GM19328 (cell line): ENCODE data around the gene COTL1.
"Not testable (repeated sequence)": the region's sequence is repeated elsewhere in the genome, so short reads cannot be mapped to it uniquely, and the experiment has no call there.

Experiments used
- ATAC-seq: cut with Tn5 transposase; IDR thresholded peaks from one replicate; pipeline ENCODE4 v1.9.1; 2021; ENCODE audit warnings: mild to moderate bottlenecking, moderate library complexity; ENCODE audit not compliant: unreplicated experiment

COTL1 gene

DNA sequence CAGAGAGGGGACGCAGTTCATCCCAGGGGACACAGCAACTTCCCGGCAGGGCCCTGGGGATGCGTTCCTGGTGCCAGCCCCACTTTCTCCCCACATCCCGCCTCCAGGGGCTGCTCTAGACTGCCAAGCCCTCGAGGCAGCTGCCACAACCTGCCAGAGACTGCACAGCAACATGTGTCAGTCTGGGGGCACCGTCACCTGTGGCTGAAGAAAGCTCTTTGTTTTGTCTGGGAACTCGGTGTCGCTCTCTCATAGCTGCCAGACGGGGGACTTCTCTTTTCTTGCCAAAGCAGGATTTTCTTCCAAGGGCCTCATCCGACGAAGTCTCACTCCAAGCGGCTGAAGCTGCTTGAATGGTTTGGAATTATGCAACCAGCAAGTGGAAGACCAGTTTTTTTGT lies 43.7 kb downstream of the COTL1 start:
- no peak for ATAC-seq

- no peak for ATAC-seq
Measured at GRCh38 chr16:84572096-84572495, 45.8 kb downstream of the COTL1 start.

DNA sequence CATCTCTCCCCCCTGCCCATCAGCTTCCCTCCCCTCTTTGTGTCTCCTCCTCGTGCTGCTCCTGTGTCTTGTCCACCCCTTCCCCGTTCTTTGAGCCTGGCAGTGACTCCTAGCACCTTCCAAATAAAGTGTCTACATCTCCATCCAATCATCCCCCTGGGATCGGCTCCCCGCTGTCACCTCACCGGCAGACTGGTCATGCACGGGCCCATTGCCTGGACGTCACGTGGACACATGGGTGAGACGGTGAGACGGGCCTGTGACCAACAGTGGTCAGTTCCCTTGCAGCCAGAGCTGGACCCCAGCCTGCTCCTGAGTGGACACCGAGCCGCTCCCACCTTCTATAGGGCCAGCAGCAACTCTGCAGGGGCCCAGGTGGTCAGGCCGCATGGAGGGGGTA lies 46.4 kb downstream of the COTL1 start:
- ATAC-seq, result no peak

DNA sequence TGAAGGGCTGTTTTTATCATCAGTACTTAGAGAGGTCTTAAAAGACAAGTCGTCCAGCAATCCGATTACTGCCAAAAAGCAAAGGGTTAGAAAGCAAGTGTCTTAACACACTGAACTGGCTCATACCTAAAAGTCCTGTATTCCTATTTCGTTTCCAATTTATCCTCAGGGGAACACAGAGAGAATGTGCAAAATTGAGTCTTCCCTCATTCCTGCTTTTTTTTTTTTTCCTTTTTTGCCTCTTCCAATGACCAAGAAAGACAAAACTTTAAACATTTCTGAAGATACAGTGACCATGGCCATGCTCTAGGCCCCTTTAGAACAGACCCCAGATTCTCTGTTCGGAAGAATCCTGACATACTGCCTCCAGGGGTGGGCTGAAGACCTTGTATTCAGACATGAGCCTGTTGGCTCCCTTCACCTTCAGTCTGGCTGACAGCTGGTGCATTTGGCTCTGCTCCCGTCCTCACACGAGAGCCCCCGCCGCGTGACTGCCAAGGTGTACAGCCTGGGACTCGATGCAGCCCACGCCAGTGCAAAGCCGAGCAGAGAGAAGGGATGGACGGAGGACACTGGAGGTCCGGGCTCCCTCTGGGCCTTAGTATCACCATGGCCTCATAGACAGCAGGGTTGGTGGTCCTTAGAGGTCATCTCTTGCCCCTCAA lies 47.0 kb downstream of the COTL1 start:
- ATAC-seq, result no peak

DNA sequence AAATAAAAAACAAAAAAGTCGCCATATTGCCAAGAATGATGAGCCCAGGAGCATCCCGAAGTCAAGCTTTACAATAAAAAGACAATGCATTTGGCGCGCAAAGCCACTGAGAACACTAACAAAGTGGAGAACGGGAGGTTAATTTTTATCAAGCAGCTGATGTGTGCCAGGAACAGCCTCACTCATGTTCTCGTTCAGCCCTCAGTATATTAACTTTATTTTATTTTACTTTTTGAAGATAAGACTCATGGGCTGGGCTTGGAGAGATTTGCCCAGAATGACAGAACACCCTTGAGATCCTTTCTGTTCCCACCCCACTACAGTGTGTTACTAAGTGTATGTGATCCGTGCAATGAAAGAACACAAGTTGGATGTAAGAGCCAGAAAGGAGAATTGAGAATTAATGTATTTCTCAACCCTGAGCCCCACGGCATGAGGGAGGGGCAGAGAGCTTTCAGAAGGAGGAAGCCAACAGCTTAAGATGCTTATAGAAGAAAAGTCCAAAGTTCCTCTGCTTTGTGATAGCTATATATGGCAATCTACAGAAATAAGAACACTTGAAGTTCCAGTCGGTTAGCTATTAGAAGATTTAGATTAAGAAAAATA lies 48.4 kb downstream of the COTL1 start:
- no peak for ATAC-seq

- ATAC-seq, result no peak
Measured at GRCh38 chr16:84568066-84568465, 49.8 kb downstream of the COTL1 start.

GRCh38 chr16:84567286-84567962 lies 50.5 kb downstream of the COTL1 start:
- ATAC-seq, result no peak

- ATAC-seq, result no peak
Measured at GRCh38 chr16:84566545-84567257, 51.2 kb downstream of the COTL1 start.

- no peak for ATAC-seq
Measured at GRCh38 chr16:84565669-84566495, 52.0 kb downstream of the COTL1 start.

DNA sequence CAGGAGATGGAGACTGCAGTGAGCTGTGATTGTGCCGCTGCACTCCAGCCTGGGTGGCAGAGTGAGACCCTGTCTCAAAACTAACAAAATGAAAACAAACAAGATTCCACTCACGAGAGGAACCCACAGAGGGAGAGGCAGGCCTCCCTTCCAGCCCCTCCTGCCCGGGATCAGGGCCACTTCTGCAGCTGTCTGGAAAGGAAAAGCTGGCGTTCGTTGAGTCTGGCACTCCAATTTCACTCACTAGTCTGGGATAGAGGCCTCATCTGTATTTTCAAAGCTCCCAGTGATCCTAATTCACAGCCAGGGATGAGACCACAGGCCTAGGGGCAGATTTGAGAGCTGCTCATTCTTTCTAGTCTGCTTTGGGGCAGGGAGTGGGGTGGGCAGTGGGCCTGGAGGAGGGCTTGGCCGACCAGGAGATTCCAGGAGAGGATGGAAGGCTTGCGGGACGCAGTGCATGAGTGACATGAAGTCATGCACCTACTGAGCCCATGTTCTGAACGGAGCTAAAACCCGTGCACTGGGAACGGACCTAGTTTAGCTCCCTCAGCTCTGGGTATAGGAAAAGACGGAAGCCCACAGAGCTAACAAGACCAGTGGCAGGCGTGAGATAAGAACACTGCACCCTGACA lies 54.0 kb downstream of the COTL1 start:
- ATAC-seq, result no peak

DNA sequence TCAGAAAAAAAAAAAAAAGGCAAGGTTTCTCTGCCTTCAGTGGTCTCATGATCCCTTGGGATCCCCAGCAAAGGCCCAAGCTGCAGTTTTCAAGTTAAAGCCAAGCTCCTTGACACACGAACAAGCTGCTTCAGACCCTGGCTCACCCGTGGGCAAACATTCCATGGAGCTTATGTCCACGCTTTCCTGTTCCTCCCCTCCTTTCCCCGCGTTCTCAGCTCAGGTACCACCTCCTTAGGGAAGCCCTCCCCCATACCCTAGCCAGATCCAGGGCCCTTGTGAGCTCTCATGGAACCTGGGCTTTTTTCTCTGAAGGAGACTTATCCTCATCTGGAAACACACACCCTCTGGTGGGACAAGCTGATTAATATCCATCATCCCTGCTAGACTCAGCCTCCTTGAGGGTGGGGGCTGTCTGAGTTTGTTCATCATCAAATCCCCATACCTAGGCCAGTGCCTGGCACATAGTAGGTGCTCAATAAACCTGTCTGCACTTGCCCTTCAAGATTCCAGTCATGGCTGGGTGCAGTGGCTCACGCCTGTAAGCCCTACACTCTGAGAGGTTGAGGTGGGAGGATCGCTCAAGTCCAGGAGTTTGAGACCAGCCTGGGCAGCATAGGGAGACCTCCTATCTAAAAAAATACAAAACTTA lies 54.7 kb downstream of the COTL1 start:
- no peak for ATAC-seq

DNA sequence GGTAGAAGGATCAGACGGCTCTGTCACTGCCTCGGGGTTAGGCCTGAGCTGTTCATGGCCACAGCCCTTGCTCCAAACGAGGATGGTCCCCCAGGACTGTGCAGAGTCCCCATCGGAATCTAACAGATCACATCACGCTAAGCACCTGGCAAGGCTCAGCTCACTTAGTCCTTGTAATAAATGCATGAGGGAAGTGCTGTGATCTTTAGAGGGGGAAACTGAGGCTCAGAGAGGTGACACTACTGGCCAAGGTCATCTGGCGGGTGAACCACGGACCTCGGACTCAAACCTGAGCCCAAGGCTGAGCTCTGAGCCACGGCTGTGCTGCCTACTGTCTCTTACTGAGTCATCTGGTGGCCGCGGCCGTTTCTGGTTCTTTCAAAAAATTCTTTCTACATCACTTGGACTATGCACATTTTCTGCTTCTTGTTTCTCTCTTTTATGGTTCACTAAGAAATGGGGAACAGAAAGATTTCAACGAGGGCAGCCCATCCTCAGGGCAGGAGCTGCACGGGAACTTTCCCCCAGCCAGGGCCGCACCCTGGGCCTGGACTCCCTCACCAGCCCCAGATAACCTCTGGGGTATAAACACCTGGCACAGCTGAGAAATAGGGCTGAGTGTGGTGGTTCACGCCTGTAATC lies 55.6 kb downstream of the COTL1 start:
- no peak for ATAC-seq

DNA sequence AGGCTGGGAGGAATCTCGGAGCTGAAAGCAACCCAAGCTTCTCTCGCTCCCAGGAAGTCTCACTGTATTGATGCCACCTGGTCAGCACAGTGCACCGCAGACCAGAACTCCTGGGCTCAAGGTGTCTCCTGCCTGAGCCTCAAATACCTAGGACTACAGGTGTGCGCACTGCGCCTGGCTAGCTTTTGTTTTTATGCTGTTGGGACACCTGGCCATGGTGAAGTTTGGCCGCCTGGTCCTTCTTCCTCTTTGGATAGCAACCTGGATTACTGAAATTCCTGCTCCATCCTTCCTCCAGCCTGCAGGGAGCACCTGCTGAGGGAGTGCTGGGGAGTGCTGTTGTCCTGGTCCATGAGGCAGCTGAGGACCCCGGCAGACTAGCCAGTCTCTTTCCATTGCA lies 56.6 kb downstream of the COTL1 start:
- no peak for ATAC-seq

DNA sequence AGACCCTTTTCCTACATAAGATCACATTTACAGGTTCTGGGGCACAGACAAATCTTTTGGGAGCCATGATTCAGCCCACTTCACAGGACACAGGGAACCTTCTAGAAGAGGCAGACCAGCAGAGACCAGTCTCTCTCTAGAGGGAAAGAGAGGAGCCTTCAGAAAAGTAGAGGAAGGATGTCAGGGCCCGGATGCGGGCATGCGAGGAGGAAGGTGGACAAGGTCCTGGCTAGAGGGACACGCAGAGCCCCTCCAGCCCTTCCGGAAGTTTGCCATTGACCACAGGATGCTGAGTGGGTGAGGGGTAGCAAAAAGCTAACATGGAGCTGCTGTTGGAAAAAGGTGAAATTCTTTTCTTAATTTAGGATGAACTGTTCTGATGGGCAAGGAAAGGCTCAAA lies 57.6 kb downstream of the COTL1 start:
- no peak for ATAC-seq

DNA sequence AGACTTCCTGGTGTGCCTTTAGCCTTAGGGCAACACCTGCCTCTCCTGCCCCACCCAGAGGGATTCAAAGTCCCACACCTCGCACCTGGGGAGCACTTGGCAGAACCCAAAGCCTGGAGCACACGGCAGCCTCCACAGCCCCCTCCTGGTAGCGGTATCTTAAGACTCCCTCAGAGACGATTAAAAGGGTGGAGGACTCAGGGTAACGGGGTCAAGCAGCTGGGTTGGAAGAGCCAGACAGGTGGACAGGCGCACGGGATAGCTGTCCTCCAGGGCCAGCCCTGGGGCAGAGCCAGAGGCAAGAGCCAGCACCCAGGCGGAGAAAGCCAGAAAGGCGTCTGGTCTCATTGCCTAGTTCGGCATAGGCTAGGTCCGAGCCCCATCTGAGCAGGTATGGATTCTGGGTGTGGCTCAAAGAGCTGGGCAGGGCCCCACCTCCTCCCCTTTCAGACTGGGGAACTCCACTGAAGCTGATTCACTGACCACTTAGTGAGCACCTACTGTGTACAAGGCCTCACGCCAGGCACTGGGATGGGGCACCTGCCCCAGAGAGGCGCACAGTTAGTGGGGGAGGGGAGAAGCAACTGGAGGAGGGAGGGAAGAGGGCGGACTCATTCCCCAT lies 58.5 kb downstream of the COTL1 start:
- ATAC-seq, result no peak

- ATAC-seq, result not testable (repeated sequence)
Measured at GRCh38 chr16:84558850-84559249, 59.0 kb downstream of the COTL1 start.

- no peak for ATAC-seq
Measured at GRCh38 chr16:84557504-84557903, 60.4 kb downstream of the COTL1 start.

- no peak for ATAC-seq
Measured at GRCh38 chr16:84557059-84557458, 60.8 kb downstream of the COTL1 start.
